Kidney epithelial cell (primary cell): ENCODE results near the gene OR7G2. TPM values are rescaled to one million over a fixed set of nuclear protein-coding genes. Genes with fewer than 3 reads are reported as not detected.
A peak's percentile ranks its signal among the peaks of the same experiment; 100 is the strongest.

Source experiments
- DNase-seq: peaks from one replicate; pipeline ENCODE4 v3.0.0-alpha.2; 2010; ENCODE audit warnings: low read depth
- H3K27me3 ChIP-seq: 2 replicates; pipeline ENCODE4 v1.6.0; 2011; ENCODE audit warnings: low read length; ENCODE audit not compliant: control insufficient read depth, insufficient read depth
- H3K36me3 ChIP-seq: 2 replicates; pipeline ENCODE4 v1.5.1; 2011; ENCODE audit warnings: low read length; ENCODE audit not compliant: control insufficient read depth, insufficient read depth
- H3K4me3 ChIP-seq: 2 replicates; pipeline ENCODE4 v1.5.1; 2011; ENCODE audit warnings: low read depth, mild to moderate bottlenecking, control low read depth, low read length
- CTCF ChIP-seq: IDR thresholded peaks from 2 replicates; pipeline ENCODE4 v1.5.1; 2011; ENCODE audit warnings: mild to moderate bottlenecking, moderate library complexity, low read length, control low read depth, inconsistent platforms; ENCODE audit not compliant: insufficient read depth, poor library complexity, severe bottlenecking
- total RNA-seq: library from RNA; depleted of rRNA; stranded (reverse); fragments of >200 nt; gene quantifications from 2 replicates; pipeline ENCODE4 v1.2.3, GENCODE V29; 2015

Gene OR7G2
- total RNA-seq, 1 donor from 2014 or later, result not detected

DNA sequence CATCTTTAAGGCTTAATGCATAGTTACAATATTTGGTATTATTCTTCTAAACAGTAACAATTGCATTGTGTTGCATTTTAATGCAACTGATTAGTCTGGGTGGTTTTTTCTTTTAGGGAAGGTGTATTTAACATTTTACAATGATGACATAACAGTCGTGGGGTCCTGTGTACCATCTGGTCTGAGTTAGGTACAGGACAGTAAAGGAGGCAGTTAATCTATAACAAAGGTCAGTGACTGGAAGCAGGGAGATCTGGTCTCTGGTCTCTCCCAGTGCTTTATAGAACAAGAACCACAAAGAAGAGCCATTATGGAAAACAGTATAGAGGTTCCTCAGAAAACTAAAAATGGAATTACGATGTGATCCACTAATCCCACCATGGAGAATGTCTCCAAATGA lies 2.7 kb upstream of the OR7G2 start:
- no peaks in the 10 kb centered on the region for H3K36me3 ChIP-seq
- no peak overlapping the region for H3K4me3 ChIP-seq
- H3K27me3 ChIP-seq, result no peaks in the 10 kb centered on the region
- no peak for DNase-seq
- TF ChIP-seq CTCF, result no peak

- H3K27me3 ChIP-seq, result no peaks in the 10 kb centered on the region
- TF ChIP-seq CTCF, result no peak
- no peaks in the 10 kb centered on the region for H3K36me3 ChIP-seq
- H3K4me3 ChIP-seq, result no peak within 1 kb of the TSS
- DNase-seq, result no peak
Measured at GRCh38 chr19:9086761-9087160, 20.5 kb downstream of the OR7G2 start, which contains the start of gene OR1M1. OR1M1 (plus strand) TSS chr19:9087061; CDS start chr19:9093245, 6,184 bp downstream.

DNA sequence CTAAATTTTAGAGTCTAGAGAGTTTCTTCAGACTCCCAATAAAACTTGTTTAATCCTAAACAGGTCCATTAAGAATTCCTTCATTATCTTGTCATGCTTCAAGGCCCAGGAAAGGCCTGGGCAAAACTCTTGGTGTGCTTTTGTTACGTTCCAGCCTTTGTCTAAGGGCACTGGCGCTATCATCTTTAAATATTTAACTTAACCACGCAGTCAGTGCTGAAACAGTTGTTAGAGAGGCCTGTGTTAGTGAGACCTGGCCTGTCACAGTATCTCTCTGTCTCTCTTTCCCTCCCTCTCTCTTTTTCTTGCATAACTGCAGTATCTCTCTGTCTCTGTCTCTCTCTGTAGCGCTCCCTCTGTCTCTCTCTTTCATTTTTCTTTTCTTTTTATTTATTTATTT lies 28.6 kb downstream of the OR7G2 start:
- H3K4me3 ChIP-seq, result no peak overlapping the region
- TF ChIP-seq CTCF, result no peak
- no peaks in the 10 kb centered on the region for H3K36me3 ChIP-seq
- no peak for DNase-seq
- H3K27me3 ChIP-seq, result no peaks in the 10 kb centered on the region

GRCh38 chr19:9076901-9077300 lies 30.4 kb downstream of the OR7G2 start:
- DNase-seq, result no peak
- Histone ChIP-seq H3K36me3 (no peaks in the 10 kb centered on the region), H3K27me3 (no peaks in the 10 kb centered on the region), H3K4me3 (no peak overlapping the region)
- no peak for TF ChIP-seq CTCF

DNA sequence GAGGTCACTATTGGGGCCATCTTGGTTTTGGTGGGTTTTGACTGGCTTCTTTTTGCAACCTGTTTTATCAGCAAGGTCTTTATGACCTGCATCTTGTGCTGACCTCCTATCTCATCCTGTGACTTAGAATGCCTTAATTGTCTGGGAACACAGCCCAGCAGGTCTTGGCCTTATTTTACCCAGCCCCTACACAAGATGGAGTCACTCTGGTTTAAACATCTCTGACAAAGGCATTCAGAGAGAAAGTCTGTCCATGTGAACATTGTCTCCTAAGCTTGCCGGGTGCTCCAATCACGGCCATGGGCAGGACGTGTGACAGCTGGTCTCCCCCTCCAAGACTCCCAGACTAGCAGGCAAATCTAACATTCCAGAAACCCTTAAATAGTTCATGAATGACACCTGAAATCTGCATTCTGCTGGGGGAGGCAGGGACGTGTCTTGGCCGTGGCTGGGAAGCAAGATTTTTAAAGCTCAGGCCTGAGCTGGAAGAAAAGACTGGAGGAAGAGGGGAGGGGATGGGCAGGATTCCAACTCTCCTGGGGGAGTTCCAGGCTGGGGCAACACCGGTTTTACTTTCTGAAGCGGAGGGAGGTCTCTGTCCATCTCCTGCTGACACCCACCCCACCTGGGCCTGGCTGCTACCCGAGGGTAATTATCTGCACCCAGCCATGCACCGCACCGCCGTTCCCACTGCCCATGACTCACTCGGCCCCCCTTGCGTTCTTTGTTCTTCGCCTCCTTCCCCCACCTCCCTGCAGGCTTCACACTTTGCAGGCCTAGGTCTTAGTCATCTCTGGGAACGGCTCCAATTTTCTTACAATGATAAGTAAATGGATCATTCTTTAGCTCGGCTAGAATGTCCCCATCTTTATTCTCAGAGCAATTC lies 32.0 kb downstream of the OR7G2 start:
- DNase-seq, result peak; percentile 96
- H3K4me3 ChIP-seq, result no peak overlapping the region
- H3K27me3 ChIP-seq, result no peaks in the 10 kb centered on the region
- H3K36me3 ChIP-seq, result no peaks in the 10 kb centered on the region
- TF ChIP-seq CTCF, result no peak
